GM12878 (cell line): ENCODE data around the gene WDR41. TPM values are rescaled to one million over a fixed set of nuclear protein-coding genes. Genes with fewer than 3 reads are reported as not detected.

Source experiments
- CBFB ChIP-seq: IDR thresholded peaks from 2 replicates; pipeline ENCODE4 v1.6.1; 2016; ENCODE audit warnings: antibody characterized with exemption, low read depth
- KAT2A ChIP-seq: conservative IDR thresholded peaks from 2 replicates; pipeline ENCODE4 v1.6.1; 2011; ENCODE audit warnings: low read depth, low read length; ENCODE audit not compliant: control insufficient read depth
- PAX8 ChIP-seq: fragments of 450-650 bp; IDR thresholded peaks from 2 replicates; pipeline ENCODE4 v1.6.1; 2017; ENCODE audit warnings: mild to moderate bottlenecking, moderate library complexity
- USF2 ChIP-seq: IDR thresholded peaks from 2 replicates; pipeline ENCODE4 v1.6.1; 2011; ENCODE audit warnings: low read depth, low read length, improper control_type of control experiment, borderline replicate concordance
- ZNF384 ChIP-seq: IDR thresholded peaks from 2 replicates; pipeline ENCODE4 v1.6.1; 2012; ENCODE audit warnings: low read depth, mild to moderate bottlenecking, low read length, improper control_type of control experiment, borderline replicate concordance
- polyA plus RNA-seq, 11 experiments: library from polyadenylated mRNA; depleted of rRNA in 4 of 11; unstranded in 6 of 11; stranded (reverse) in 5 of 11; fragments of >200 nt; fragmentation: Nextera tagmentation in 4 of 11; fragmentation: Illumina TruSeq in 1 of 11; extraction: Ambion mirVana in 4 of 11; extraction: Trizol in 1 of 11; gene quantifications; 1 replicate in 1 of 11; 2 replicates in 10 of 11; pipeline versions ENCODE4 v1.2.1 to v1.2.3, GENCODE V29; 2011 to 2016; ENCODE audit warnings: inconsistent platforms in 2 of 11, missing spikeins in 2 of 11, low read depth in 1 of 11
- total RNA-seq, 4 experiments: library from RNA; depleted of rRNA in 3 of 4; stranded (reverse); fragments of >200 nt in 3 of 4; fragmentation: Illumina TruSeq in 1 of 4; extraction: Trizol in 1 of 4; gene quantifications; 2 replicates each; pipeline versions ENCODE4 v1.2.1 to v1.2.3, GENCODE V29; 2013 to 2021
- TF ChIP-seq, protein P1 (sequence below): fragments of 450-650 bp; IDR thresholded peaks from 2 replicates; pipeline ENCODE4 v1.6.1; 2018; ENCODE audit warnings: mild to moderate bottlenecking, low read depth, moderate library complexity; ENCODE audit not compliant: partially characterized antibody
- TF ChIP-seq, protein P2 (sequence below): fragments of 450-650 bp; conservative IDR thresholded peaks from 2 replicates; pipeline ENCODE4 v1.6.1; 2017; ENCODE audit warnings: mild to moderate bottlenecking, moderate library complexity

The WDR41 gene
- total and polyA plus RNA-seq, 10 of the 15 experiments (the other 5 are each of a cell fraction or from before 2014, with no cell fraction given) = 60.0 to 124 (median 84.4) TPM

GRCh38 chr5:77418162-77418561 lies 74.0 kb downstream of the WDR41 start (continued):
- TF ChIP-seq ZNF384 = no peak
- no peak for TF ChIP-seq PAX8
- TF ChIP-seq, protein P1, sequence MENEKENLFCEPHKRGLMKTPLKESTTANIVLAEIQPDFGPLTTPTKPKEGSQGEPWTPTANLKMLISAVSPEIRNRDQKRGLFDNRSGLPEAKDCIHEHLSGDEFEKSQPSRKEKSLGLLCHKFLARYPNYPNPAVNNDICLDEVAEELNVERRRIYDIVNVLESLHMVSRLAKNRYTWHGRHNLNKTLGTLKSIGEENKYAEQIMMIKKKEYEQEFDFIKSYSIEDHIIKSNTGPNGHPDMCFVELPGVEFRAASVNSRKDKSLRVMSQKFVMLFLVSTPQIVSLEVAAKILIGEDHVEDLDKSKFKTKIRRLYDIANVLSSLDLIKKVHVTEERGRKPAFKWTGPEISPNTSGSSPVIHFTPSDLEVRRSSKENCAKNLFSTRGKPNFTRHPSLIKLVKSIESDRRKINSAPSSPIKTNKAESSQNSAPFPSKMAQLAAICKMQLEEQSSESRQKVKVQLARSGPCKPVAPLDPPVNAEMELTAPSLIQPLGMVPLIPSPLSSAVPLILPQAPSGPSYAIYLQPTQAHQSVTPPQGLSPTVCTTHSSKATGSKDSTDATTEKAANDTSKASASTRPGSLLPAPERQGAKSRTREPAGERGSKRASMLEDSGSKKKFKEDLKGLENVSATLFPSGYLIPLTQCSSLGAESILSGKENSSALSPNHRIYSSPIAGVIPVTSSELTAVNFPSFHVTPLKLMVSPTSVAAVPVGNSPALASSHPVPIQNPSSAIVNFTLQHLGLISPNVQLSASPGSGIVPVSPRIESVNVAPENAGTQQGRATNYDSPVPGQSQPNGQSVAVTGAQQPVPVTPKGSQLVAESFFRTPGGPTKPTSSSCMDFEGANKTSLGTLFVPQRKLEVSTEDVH = no peak
- TF ChIP-seq KAT2A = no peak
- no peak for TF ChIP-seq CBFB
- TF ChIP-seq USF2 = no peak
- TF ChIP-seq, protein P2, sequence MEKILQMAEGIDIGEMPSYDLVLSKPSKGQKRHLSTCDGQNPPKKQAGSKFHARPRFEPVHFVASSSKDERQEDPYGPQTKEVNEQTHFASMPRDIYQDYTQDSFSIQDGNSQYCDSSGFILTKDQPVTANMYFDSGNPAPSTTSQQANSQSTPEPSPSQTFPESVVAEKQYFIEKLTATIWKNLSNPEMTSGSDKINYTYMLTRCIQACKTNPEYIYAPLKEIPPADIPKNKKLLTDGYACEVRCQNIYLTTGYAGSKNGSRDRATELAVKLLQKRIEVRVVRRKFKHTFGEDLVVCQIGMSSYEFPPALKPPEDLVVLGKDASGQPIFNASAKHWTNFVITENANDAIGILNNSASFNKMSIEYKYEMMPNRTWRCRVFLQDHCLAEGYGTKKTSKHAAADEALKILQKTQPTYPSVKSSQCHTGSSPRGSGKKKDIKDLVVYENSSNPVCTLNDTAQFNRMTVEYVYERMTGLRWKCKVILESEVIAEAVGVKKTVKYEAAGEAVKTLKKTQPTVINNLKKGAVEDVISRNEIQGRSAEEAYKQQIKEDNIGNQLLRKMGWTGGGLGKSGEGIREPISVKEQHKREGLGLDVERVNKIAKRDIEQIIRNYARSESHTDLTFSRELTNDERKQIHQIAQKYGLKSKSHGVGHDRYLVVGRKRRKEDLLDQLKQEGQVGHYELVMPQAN = no peak
